Adrenal gland (tissue), 5 donors: ENCODE results near the gene SYNE1.

Experiments
- POLR2A ChIP-seq, 2 donors: fragments of 450-650 bp; IDR thresholded peaks; one replicate each; pipeline ENCODE4 v1.6.1; 2017; ENCODE audit warnings: antibody characterized with exemption in 2 of 2, mild to moderate bottlenecking in 2 of 2, moderate library complexity in 1 of 2
- TF ChIP-seq, protein P1 (sequence below), 6 experiments: fragments of 450-650 bp in 4 of 6; fragments of 200-600 bp in 2 of 6; sonication (generic) in 1 of 6; IDR thresholded peaks; 1 replicate in 5 of 6; 2 replicates in 1 of 6; pipeline versions ENCODE4 v1.5.1 to v1.8.0; 2016 to 2021; ENCODE audit warnings: antibody characterized with exemption in 6 of 6, mild to moderate bottlenecking in 2 of 6, moderate library complexity in 1 of 6
- donor health status: DM: no; HTN: no; CAD: no.

DNA sequence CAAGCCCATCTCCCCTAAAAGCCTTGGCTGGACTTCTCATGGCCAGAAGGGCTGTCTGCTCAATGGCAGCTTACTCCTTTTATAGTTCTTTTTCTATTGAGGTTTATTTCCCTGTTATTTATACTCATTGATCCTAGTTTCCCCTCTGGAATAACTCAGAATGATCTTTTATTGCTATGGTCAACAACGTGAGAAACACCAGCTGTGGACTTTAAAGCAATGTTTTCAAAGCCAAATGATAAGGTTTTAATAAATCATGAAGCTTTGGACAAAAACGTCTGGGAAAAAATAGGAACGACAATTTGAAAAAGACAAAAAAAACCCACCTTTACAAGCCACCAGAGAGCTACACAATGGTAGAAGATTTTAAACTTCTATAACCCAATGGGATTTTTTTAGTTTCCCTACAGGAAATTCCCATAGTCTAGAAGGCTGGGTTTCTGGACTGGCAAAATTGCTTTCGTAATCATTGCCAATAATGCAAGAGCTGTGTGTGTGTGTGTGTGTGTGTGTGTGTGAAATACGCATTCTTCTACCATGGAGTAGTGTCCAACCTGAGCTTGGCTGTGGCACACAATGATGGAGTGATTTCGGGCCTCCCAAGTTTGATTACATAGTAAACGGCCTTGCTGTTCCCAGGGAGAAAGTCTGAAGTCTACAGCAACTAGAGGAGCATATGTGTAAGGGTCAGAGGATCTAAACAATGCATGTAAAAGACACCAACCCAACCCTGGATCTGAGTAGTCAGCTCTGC lies 396.0 kb downstream of the SYNE1 start:
- TF ChIP-seq, protein P1, sequence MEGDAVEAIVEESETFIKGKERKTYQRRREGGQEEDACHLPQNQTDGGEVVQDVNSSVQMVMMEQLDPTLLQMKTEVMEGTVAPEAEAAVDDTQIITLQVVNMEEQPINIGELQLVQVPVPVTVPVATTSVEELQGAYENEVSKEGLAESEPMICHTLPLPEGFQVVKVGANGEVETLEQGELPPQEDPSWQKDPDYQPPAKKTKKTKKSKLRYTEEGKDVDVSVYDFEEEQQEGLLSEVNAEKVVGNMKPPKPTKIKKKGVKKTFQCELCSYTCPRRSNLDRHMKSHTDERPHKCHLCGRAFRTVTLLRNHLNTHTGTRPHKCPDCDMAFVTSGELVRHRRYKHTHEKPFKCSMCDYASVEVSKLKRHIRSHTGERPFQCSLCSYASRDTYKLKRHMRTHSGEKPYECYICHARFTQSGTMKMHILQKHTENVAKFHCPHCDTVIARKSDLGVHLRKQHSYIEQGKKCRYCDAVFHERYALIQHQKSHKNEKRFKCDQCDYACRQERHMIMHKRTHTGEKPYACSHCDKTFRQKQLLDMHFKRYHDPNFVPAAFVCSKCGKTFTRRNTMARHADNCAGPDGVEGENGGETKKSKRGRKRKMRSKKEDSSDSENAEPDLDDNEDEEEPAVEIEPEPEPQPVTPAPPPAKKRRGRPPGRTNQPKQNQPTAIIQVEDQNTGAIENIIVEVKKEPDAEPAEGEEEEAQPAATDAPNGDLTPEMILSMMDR (IDR thresholded peaks at IDR 0.05), result no peak
- no peak for TF ChIP-seq POLR2A (IDR thresholded peaks at IDR 0.05)
